ENCODE data around the gene OXNAD1. TPM values are rescaled to one million over a fixed set of nuclear protein-coding genes. Genes with fewer than 3 reads are reported as not detected.

Gene OXNAD1
- total RNA-seq, 2 experiments from 2014 or later: 37.0 to 38.8 TPM

DNA sequence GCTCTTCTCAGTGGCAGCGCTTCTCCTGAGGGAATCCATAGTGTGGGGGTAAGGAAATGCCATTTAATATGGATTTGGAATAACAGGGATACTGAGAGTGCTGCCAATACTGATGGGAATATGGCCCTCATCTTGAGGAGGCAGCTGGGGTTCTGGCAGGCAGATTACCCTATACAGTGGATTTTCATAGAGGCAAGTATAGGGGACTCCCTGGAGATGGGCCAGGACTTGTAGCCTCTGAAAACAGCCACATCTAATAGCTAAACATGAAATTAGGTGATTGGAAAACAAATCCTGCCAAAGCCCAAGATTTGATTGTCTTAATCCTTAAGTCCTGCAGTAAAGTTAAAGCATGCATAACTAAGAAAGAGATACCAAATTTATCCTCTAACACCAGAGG lies 31.2 kb upstream of the OXNAD1 start:
- ATAC-seq: no peak
- CTCF ChIA-PET: interaction anchor here (1.0 to 1.5 kb wide), 2 partner anchors 18 to 184 kb away, joined by 4 read pairs; no protein-coding TSS in a partner anchor

DNA sequence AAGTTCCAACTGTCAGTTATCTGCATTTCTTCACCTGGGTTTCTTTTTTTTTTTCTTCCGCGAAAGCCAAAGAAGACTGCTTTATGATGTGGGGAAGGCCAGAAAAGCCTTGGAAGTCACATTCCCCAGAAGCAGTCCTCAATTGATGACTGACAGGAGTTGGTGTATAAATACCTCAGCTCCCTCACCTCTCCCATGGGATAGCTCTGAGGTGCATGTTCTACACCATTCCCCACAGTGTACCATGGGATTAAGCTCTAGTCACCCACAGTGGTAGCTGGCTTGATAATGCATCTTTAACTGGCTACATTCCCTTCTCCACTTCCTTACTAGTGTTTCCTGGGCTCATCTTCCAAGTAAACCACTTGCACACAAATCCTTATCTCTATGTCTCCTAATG lies 30.7 kb upstream of the OXNAD1 start:
- intact Hi-C loops (cut with micrococcal nuclease): no loop called here
- Mint-ChIP-seq H3K4me1 (ENCODE audit: low read depth) (no peaks in the 10 kb centered on the region), H3K27me3 (peaks cover 4% of the 10 kb centered on the region), H3K27ac (no peak overlapping the region), H3K4me3 (no peak overlapping the region), H3K9me3 (no peaks in the 10 kb centered on the region), H3K36me3 (ENCODE audit: low read depth) (no peaks in the 10 kb centered on the region)
- TF ChIP-seq, protein P1, sequence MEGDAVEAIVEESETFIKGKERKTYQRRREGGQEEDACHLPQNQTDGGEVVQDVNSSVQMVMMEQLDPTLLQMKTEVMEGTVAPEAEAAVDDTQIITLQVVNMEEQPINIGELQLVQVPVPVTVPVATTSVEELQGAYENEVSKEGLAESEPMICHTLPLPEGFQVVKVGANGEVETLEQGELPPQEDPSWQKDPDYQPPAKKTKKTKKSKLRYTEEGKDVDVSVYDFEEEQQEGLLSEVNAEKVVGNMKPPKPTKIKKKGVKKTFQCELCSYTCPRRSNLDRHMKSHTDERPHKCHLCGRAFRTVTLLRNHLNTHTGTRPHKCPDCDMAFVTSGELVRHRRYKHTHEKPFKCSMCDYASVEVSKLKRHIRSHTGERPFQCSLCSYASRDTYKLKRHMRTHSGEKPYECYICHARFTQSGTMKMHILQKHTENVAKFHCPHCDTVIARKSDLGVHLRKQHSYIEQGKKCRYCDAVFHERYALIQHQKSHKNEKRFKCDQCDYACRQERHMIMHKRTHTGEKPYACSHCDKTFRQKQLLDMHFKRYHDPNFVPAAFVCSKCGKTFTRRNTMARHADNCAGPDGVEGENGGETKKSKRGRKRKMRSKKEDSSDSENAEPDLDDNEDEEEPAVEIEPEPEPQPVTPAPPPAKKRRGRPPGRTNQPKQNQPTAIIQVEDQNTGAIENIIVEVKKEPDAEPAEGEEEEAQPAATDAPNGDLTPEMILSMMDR (IDR thresholded peaks at IDR 0.05): no peak
- ChIA-PET POLR2A (interaction anchor here (0.6 kb wide), 2 partner anchors 799 to 1403 kb away, joined by 3 to 4 read pairs; no protein-coding TSS in a partner anchor), CTCF (interaction anchor here (1.0 to 1.5 kb wide), 2 partner anchors 17 to 185 kb away, joined by 4 read pairs; no protein-coding TSS in a partner anchor)
- DNase-seq (no peak), ATAC-seq (no peak)

More for the DNA sequence above, 31.2 kb upstream of the OXNAD1 start:
- no peak for DNase-seq
- Mint-ChIP-seq H3K27ac (no peak overlapping the region), H3K36me3 (ENCODE audit: low read depth) (no peaks in the 10 kb centered on the region), H3K4me3 (no peak overlapping the region), H3K4me1 (ENCODE audit: low read depth) (no peaks in the 10 kb centered on the region), H3K9me3 (no peaks in the 10 kb centered on the region), H3K27me3 (peaks cover 4% of the 10 kb centered on the region)
- intact Hi-C loops (cut with micrococcal nuclease): no loop called here
- POLR2A ChIA-PET: interaction anchor here (0.6 kb wide), 1 partner anchor 1402 kb away, joined by 3 read pairs; no protein-coding TSS in a partner anchor
- TF ChIP-seq, protein P1 (IDR thresholded peaks at IDR 0.05): no peak

DNA sequence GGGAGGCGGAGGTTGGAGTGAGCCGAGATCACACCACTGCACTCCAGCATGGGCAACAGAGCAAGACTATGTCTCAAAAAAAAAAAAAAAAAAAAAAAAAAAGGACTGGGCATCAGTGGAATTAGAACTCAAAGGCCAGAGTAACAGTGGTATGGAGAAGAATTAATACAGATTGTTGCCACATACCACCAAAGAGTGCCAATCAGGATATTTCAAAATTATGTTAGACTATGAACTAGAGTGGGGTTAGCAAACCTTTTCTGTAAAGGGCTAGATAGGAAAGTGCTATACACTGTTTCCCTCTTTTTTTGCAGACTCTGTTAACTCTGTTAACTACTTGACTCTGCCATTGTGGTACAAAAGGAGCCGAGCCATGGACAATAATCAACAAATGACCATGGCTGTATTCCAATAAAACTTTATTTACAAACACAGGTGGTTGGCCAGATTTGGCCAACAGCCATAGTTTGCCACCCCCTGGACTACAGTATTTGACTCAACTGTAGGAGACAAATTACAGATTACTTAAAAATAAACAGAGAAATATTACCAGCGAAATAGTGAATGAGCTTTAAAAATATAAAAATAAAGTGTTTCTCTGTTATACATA lies 28.9 kb upstream of the OXNAD1 start:
- intact Hi-C loops (cut with micrococcal nuclease): no loop called here
- DNase-seq (no peak), ATAC-seq (no peak)
- Mint-ChIP-seq H3K9me3 (no peaks in the 10 kb centered on the region), H3K27ac (no peak overlapping the region), H3K4me3 (no peak overlapping the region), H3K27me3 (peaks cover 4% of the 10 kb centered on the region), H3K4me1 (ENCODE audit: low read depth) (peaks cover 8% of the 10 kb centered on the region), H3K36me3 (ENCODE audit: low read depth) (no peaks in the 10 kb centered on the region)
- TF ChIP-seq, protein P1 (IDR thresholded peaks at IDR 0.05): no peak
- CTCF ChIA-PET: interaction anchor here (0.8 to 1.8 kb wide), 2 partner anchors 182 to 187 kb away, joined by 3 to 6 read pairs; no protein-coding TSS in a partner anchor
- POLR2A ChIA-PET: no interaction called here

DNA sequence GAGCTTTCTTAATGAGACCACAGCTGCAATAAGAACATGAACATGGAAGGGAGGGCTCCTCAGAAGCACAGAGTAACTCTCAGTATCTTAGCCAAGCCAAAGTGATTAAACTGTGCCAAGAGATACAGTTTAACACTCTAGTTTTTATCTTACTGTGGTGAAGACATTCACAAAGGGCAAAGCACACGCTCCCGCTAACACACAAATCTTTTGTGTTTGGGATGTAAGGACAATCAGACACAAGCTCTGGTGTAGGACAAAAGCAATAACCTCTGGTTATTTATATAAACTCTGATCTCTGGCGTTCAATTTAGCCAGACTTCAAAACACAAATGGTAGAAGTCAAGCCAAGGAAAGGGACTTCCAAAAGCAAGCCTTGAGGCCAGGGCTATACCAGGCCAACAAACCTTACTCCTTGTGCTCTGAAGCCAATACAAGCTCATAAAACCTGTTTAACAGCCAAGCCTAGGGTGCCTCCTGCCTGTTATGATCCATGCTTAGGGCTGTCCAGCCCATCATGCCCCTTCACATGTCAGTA lies 28.1 kb upstream of the OXNAD1 start:
- TF ChIP-seq, protein P1 (IDR thresholded peaks at IDR 0.05): no peak
- peaks cover 8% of the 10 kb centered on the region for H3K4me1 Mint-ChIP-seq (ENCODE audit: low read depth)
- no peak overlapping the region for H3K27ac Mint-ChIP-seq
- DNase-seq (no peak), ATAC-seq (no peak)
- no peaks in the 10 kb centered on the region for H3K36me3 Mint-ChIP-seq (ENCODE audit: low read depth)
- ChIA-PET CTCF (interaction anchor here (0.8 to 1.8 kb wide), 3 partner anchors 14 to 188 kb away, joined by 3 to 6 read pairs (median 4); no protein-coding TSS in a partner anchor), POLR2A (no interaction called here)
- no peak overlapping the region for H3K4me3 Mint-ChIP-seq
- H3K27me3 Mint-ChIP-seq: peaks cover 4% of the 10 kb centered on the region
- intact Hi-C loops (cut with micrococcal nuclease): no loop called here
- no peaks in the 10 kb centered on the region for H3K9me3 Mint-ChIP-seq

DNA sequence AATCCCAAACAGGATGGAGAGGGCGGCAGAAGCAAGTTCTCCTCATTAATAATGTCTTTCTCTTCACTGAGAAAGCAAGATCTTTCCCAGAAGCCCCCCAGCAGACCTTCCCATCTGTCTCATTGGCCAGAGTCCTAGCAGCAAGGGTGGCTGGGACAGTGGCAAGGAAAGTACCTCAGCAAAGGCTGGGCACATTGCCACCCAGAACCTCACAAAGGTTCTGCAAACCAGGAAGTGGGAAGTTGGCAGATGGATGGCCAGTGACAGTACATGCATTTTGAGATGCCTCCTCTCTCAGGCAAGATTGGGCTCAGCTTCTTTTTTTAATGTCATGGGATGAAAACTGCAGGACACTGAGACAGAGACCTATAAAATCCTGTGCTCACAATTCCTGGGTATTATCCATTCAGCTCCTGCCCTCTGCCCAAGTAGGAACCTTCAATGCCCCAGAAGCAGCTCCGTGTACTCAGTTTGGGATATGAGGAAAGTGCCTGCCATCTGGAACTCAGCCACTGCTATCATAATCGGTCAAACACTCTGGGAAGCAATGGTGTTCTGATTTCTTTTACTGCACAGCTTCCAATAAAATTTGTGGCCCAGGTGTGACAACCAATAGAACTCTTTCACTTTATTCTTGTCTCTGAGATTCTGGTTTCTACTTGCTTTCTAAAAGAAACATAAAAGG lies 25.8 kb upstream of the OXNAD1 start:
- CTCF ChIA-PET: no interaction called here
- H3K4me3 Mint-ChIP-seq: no peak overlapping the region
- no peak overlapping the region for H3K27ac Mint-ChIP-seq
- TF ChIP-seq, protein P1 (IDR thresholded peaks at IDR 0.05): no peak
- DNase-seq: no peak
- intact Hi-C loops (cut with micrococcal nuclease): no loop called here
- ATAC-seq: no peak
- H3K9me3 Mint-ChIP-seq: no peaks in the 10 kb centered on the region
- peaks cover 8% of the 10 kb centered on the region for H3K4me1 Mint-ChIP-seq (ENCODE audit: low read depth)
- peaks cover 4% of the 10 kb centered on the region for H3K27me3 Mint-ChIP-seq
- POLR2A ChIA-PET: no interaction called here
- H3K36me3 Mint-ChIP-seq (ENCODE audit: low read depth): no peaks in the 10 kb centered on the region

Measured in activated CD8-positive, alpha-beta T cell treated with anti-CD3 and anti-CD28 coated beads for 36 hours (primary cell).